ENCODE results near the gene OR10H4.
"Not testable (repeated sequence)": the region's sequence is repeated elsewhere in the genome, so short reads cannot be mapped to it uniquely, and the experiment has no call there.

OR10H4 gene

DNA sequence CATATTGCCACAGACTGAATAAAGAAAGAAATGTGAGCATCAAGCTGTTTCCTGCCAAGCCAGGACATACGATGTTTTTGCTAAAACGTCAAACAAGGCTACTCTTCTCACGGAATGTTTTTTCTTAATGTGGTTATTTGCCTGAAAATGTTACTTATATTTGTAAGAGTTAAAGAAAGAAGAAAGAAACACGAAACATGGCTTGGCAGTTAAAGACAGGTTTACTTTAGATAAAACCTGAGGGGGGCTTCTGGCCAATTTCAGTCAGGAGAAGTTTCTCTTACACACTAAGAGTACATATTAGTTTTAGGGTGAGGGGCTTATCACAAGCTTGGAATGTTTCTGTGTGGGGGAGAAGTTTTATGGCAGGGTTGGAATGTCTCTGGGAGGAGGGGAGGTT is 4.4 kb upstream of the OR10H4 start:
- FAIRE-seq, result no peak
- TF ChIP-seq, protein P1, sequence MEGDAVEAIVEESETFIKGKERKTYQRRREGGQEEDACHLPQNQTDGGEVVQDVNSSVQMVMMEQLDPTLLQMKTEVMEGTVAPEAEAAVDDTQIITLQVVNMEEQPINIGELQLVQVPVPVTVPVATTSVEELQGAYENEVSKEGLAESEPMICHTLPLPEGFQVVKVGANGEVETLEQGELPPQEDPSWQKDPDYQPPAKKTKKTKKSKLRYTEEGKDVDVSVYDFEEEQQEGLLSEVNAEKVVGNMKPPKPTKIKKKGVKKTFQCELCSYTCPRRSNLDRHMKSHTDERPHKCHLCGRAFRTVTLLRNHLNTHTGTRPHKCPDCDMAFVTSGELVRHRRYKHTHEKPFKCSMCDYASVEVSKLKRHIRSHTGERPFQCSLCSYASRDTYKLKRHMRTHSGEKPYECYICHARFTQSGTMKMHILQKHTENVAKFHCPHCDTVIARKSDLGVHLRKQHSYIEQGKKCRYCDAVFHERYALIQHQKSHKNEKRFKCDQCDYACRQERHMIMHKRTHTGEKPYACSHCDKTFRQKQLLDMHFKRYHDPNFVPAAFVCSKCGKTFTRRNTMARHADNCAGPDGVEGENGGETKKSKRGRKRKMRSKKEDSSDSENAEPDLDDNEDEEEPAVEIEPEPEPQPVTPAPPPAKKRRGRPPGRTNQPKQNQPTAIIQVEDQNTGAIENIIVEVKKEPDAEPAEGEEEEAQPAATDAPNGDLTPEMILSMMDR (IDR thresholded peaks at IDR 0.05; ENCODE audit: insufficient read depth, missing control alignments), result no peak
- DNase-seq (ENCODE audit: insufficient read length, low spot score), result no peak

DNA sequence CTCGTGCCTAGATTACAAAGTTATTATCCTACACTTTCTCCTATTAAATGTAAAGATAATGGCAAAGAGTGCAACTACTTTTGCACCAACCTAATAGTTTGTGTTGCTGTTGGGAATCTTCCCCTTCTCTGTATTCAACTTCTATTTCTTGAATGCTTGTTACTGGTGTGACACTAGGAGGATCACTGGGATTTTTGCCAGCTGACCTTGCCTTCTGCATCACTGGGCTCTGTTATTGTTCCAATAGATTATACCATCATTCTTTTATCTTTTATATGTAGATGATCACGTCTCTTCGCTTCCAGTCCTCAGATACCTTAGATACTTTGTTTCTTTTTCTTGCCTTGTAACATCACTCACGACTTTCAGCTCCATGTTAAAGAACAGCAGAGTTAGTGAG is 3.5 kb upstream of the OR10H4 start:
- FAIRE-seq (no peak), DNase-seq (ENCODE audit: insufficient read length, low spot score) (no peak)
- TF ChIP-seq, protein P1 (IDR thresholded peaks at IDR 0.05; ENCODE audit: insufficient read depth, missing control alignments), result no peak

DNA sequence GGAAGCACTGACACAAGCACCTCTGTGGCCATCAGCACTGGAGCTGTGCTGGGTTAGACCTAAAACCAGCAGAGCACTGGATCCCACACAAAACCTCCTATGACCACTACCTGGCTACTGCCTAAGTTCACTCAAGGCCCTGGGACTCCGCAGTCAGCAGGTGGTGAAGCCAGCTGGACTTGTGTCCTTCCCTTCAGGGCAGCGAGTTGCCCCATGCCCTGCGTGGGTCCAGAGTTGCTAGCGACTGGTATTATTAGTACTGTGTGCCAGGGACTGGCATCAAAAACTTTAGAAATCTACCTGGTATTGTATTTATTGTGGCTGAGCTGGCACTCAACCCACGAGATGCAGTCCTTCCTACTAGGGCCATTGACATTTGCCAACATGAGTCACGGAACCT is 6.0 kb downstream of the OR10H4 start:
- TF ChIP-seq, protein P1 (IDR thresholded peaks at IDR 0.05; ENCODE audit: insufficient read depth, missing control alignments), result no peak
- no peak for FAIRE-seq
- no peak for DNase-seq (ENCODE audit: insufficient read length, low spot score)

DNA sequence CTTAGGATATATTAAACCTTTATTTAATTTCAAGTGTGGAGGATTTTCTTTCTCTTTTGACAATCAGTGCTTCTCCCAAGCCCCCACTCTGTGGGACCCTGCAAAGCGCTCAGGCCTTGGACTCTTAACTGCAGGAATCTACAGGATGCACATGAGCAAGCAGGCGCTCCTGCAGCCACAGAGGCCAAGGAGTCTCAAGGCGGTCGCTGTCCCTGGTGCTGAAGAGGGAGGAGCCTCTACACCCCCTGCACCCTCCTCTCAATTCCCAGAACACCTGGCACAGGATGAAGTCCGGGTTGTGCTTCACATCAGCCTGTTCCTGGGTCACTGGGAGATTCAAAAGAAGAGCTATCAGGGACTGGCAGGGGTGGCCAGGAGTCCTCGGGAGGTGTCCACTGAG is 13.5 kb downstream of the OR10H4 start:
- DNase-seq (ENCODE audit: insufficient read length, low spot score), result no peak
- TF ChIP-seq, protein P1 (IDR thresholded peaks at IDR 0.05; ENCODE audit: insufficient read depth, missing control alignments), result no peak
- no peak for FAIRE-seq

DNA sequence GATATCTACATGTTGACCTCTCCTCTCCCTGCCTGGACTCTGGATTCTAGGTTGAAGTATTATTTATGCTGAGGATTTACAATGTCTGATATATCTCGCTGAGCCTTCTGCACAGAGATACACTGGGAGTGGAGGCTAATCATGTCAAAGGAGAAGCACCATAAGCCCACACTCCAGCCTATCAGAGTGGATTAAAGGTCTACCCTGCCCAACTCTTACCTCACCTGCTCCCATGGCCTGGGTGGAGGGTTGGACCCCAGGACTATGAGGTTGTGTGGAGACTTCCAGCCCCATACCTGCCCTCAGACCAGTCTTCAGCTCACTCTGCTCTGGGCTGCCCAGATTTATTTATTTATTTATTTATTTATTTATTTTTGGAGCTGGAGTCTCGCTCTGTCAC is 15.4 kb downstream of the OR10H4 start:
- TF ChIP-seq, protein P1 (IDR thresholded peaks at IDR 0.05; ENCODE audit: insufficient read depth, missing control alignments), result no peak
- DNase-seq (ENCODE audit: insufficient read length, low spot score), result no peak
- no peak for FAIRE-seq

DNA sequence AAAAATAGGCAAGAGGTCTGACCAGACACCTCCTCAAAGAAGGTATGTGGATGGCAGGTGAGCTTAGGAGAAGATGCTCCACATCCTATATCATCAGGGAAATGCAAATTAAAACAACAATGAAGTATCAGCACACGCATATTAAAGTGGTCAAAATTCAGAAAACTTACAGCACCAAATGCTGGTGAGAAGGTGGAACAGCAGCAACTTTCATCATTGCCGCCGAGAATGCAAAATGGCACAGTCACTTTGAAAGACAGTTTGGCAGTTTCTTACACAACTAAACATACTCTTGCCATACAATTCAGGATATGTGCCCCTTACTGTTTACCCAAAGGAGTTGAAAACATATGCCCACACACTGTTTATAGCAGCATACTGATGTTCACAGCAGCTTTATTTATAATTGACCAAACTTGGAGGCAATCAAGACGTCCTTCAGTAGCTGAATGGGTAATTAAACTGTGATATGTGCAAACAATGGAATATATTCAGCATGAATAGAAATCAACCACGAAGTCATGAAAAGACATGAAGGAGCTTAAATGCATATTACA is 22.5 kb downstream of the OR10H4 start:
- no peak for DNase-seq (ENCODE audit: insufficient read length, low spot score)

DNA sequence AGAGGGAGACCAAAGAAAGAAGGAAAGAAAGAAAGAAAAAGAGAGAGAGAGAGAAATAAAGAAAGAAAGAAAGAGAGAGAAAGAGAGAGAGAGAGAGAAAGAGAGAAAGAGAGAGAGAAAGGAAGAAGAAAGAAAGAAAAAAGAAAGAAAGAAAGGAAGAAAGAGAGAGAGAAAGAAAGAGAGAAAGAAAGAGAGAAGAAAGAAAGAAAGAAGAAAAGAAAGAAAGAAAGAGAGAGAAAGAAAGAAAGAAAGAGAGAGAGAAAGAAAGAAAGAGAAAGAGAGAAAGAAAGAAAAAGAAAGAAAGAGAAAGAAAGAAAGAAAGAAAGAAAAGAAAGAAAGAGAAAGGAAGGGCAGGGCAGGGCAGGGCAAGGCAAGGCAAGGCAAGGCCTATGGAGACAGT is 23.2 kb downstream of the OR10H4 start:
- FAIRE-seq; DNase-seq (ENCODE audit: insufficient read length, low spot score): not testable (repeated sequence)

More for the DNA sequence above, 22.5 kb downstream of the OR10H4 start:
- TF ChIP-seq, protein P1 (IDR thresholded peaks at IDR 0.05; ENCODE audit: insufficient read depth, missing control alignments), result peak; percentile 12
- FAIRE-seq, result no peak

DNA sequence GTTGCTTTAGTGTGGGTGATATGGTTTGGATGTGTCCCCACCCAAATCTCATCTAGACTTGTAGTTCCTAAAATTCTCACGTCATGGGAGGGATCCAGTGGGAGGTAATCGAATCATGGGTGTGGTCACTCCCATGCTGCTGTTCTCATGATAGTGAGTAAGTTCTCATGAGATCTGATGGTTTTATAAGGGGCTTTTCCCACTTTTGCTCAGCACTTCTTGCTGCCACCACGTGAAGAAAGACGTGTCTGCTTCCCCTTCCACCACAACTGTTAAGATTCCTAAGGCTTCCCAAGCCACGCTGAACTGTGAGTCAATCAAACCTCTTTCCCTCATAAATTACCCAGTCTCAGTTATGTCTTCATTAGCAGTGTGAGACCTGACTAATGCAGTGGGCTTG is 26.0 kb downstream of the OR10H4 start:
- no peak for DNase-seq (ENCODE audit: insufficient read length, low spot score)
- TF ChIP-seq, protein P1 (IDR thresholded peaks at IDR 0.05; ENCODE audit: insufficient read depth, missing control alignments), result no peak
- FAIRE-seq, result no peak
